HepG2 (cell line): ENCODE results near the gene TRMT1. TPM values are rescaled to one million over a fixed set of nuclear protein-coding genes. Genes with fewer than 3 reads are reported as not detected.
A peak's percentile ranks its signal among the peaks of the same experiment; 100 is the strongest.

ENCODE experiments used
- FOXK1 ChIP-seq: sonication (generic); formaldehyde crosslinking; IDR thresholded peaks from 2 replicates; pipeline ENCODE4 v1.4.0; 2020; ENCODE audit warnings: low read depth, missing genetic modification reagents, borderline replicate concordance
- GABPA ChIP-seq, 2 experiments: IDR thresholded peaks; 2 replicates each; pipeline ENCODE4 v1.6.1; 2011 to 2016; ENCODE audit warnings: low read depth in 2 of 2, low read length in 1 of 2, missing biosample characterization in 1 of 2, missing genetic modification characterization in 1 of 2
- KLF6 ChIP-seq: IDR thresholded peaks from 2 replicates; pipeline ENCODE4 v1.8.0; 2016; ENCODE audit warnings: missing biosample characterization, missing genetic modification reagents
- MED1 ChIP-seq: sonication (generic); formaldehyde crosslinking; IDR thresholded peaks from 2 replicates; pipeline ENCODE4 v1.4.0; 2020; ENCODE audit warnings: missing genetic modification reagents
- NCOA1 ChIP-seq: sonication (generic); formaldehyde crosslinking; IDR thresholded peaks from 2 replicates; pipeline ENCODE4 v1.9.0; 2021; ENCODE audit warnings: missing genetic modification reagents
- RBM39 ChIP-seq: fragments of 200-400 bp; formaldehyde crosslinking; IDR thresholded peaks from one replicate; pipeline ENCODE4 v1.6.1; 2018; ENCODE audit warnings: antibody characterized with exemption, mild to moderate bottlenecking, low read depth, low read length; ENCODE audit not compliant: poor library complexity, severe bottlenecking
- SIX1 ChIP-seq: sonication (generic); formaldehyde crosslinking; IDR thresholded peaks from 2 replicates; pipeline ENCODE4 v1.4.0; 2020; ENCODE audit warnings: missing genetic modification reagents, borderline replicate concordance
- SIX4 ChIP-seq: sonication (generic); formaldehyde crosslinking; IDR thresholded peaks from 2 replicates; pipeline ENCODE4 v1.4.0; 2020; ENCODE audit warnings: missing genetic modification reagents
- SRSF1 ChIP-seq: fragments of 200-400 bp; formaldehyde crosslinking; optimal IDR thresholded peaks from 2 replicates; pipeline ENCODE3; 2017; ENCODE audit warnings: mild to moderate bottlenecking, low read depth, low read length, moderate library complexity
- ZBTB3 ChIP-seq: sonication (generic); formaldehyde crosslinking; IDR thresholded peaks from 2 replicates; pipeline ENCODE4 v1.4.0; 2020; ENCODE audit warnings: low read depth, mild to moderate bottlenecking, moderate library complexity, missing genetic modification reagents, borderline replicate concordance
- ZFX ChIP-seq: sonication (generic); formaldehyde crosslinking; IDR thresholded peaks from 2 replicates; pipeline ENCODE4 v1.4.0; 2020; ENCODE audit warnings: mild to moderate bottlenecking, low read depth, missing genetic modification reagents, moderate library complexity
- ZNF382 ChIP-seq: sonication (generic); formaldehyde crosslinking; IDR thresholded peaks from 2 replicates; pipeline ENCODE4 v1.5.0; 2020; ENCODE audit warnings: missing genetic modification reagents, mild to moderate bottlenecking, borderline replicate concordance
- ZNF546 ChIP-seq: sonication (generic); formaldehyde crosslinking; conservative IDR thresholded peaks from 2 replicates; pipeline ENCODE4 v1.8.1; 2023; ENCODE audit warnings: mild to moderate bottlenecking, missing genetic modification reagents
- ZNF709 ChIP-seq: sonication (generic); formaldehyde crosslinking; IDR thresholded peaks from 2 replicates; pipeline ENCODE4 v1.5.0; 2020; ENCODE audit warnings: mild to moderate bottlenecking, missing genetic modification reagents
- ZNF879 ChIP-seq: sonication (generic); formaldehyde crosslinking; IDR thresholded peaks from 2 replicates; pipeline ENCODE4 v1.8.1; 2023; ENCODE audit warnings: missing genetic modification reagents
- ZNF891 ChIP-seq: sonication (generic); formaldehyde crosslinking; IDR thresholded peaks from 2 replicates; pipeline ENCODE4 v1.5.0; 2020; ENCODE audit warnings: mild to moderate bottlenecking, missing genetic modification reagents
- polyA plus RNA-seq, 8 experiments: library from polyadenylated mRNA; depleted of rRNA in 3 of 8; stranded (reverse) in 7 of 8; unstranded in 1 of 8; fragments of >200 nt; fragmentation: Illumina TruSeq in 4 of 8; extraction: Trizol in 4 of 8; gene quantifications; 2 replicates each; pipeline versions ENCODE4 v1.2.1 to v1.2.3, GENCODE V29; 2011 to 2016; ENCODE audit warnings: low read depth in 4 of 8, missing spikeins in 1 of 8, mixed read lengths in 1 of 8; ENCODE audit not compliant: insufficient read depth in 1 of 8
- total RNA-seq, 5 experiments: library from RNA; depleted of rRNA; stranded (reverse); fragments of >200 nt; fragmentation: Illumina TruSeq; extraction: Trizol; gene quantifications; 2 replicates each; pipeline ENCODE4 v1.2.3, GENCODE V29; 2016; ENCODE audit warnings: low read depth in 1 of 5
- TF ChIP-seq, protein P1 (sequence below): sonication (generic); formaldehyde crosslinking; IDR thresholded peaks from 2 replicates; pipeline ENCODE4 v1.8.0; 2022; ENCODE audit warnings: missing genetic modification reagents, mild to moderate bottlenecking, inconsistent platforms, borderline replicate concordance
- TF ChIP-seq, protein P2 (sequence below): IDR thresholded peaks from 2 replicates; pipeline ENCODE4 v1.6.1; 2016; ENCODE audit warnings: low read depth, missing genetic modification reagents, missing compliant biosample characterization
- TF ChIP-seq, protein P3 (sequence below): sonication (generic); formaldehyde crosslinking; IDR thresholded peaks from 2 replicates; pipeline ENCODE4 v1.5.0; 2020; ENCODE audit warnings: missing genetic modification reagents
- TF ChIP-seq, protein P4 (sequence below): sonication (generic); formaldehyde crosslinking; IDR thresholded peaks from 2 replicates; pipeline ENCODE4 v1.5.1; 2020; ENCODE audit warnings: mild to moderate bottlenecking, missing genetic modification reagents, borderline replicate concordance

Gene TRMT1
- total and polyA plus RNA-seq, 2 of the 13 experiments (the other 11 are each of a cell fraction or from before 2014, with no cell fraction given), result 35.5 to 44.1 TPM

DNA sequence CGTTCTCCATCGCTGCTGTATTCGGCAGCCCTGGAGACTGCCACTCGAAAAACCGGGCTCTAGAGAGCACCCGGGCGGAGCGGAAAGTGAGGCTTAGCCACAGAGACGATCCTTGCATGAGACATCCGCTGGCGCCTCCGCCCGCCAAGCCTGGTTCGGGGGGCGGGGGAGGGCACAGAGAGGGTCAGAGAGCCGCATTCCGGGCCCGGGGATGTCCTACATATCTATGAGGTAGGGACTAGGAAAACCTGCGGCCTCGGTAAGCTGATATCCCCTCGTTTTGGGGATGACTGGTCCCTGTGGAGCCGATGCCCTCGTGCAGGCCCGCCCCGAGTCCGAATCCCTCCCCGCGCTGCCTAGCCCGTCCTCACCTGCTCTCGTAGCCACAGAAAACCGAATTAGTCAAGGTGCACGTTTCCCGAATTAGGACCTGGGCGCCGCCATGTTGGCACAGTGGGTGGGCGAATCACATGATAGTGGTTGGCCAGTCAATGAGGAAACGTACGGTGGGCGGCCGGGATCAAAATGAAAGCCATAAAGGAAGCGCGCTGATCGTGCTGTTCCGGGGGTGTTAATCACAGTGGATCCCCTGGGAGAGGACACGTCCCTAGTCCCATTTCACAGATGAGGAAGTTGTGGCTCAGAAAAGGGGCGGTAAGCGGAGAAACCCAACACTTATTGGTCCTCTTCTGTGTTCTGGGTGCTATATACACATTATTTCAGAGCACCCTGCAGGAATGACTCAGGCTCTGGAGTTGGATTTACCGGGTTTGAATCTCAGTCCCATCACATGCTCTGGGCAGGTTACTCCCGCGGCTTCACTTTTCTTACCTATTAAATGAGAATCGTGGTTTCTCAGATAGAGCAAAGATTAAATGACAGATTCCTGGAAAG lies at the start of gene TRMT1 (continued):
- TF ChIP-seq, protein P1, sequence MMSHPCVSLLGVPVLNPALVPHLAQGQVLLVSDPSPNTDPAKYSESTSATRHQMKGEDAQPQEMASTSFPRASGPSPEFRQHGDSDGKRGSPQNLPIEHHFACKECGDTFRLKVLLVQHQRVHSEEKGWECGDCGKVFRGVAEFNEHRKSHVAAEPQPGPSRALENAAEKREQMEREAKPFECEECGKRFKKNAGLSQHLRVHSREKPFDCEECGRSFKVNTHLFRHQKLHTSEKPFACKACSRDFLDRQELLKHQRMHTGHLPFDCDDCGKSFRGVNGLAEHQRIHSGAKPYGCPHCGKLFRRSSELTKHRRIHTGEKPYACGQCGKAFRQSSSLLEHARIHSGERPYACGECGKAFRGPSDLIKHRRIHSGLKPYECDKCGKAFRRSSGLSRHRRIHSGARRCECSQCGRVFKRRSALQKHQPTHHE (CRISPR knock-in tag), result no peak
- no peak for TF ChIP-seq NCOA1 (CRISPR knock-in tag)
- peak; percentile 70 for TF ChIP-seq RBM39
- TF ChIP-seq, protein P2, sequence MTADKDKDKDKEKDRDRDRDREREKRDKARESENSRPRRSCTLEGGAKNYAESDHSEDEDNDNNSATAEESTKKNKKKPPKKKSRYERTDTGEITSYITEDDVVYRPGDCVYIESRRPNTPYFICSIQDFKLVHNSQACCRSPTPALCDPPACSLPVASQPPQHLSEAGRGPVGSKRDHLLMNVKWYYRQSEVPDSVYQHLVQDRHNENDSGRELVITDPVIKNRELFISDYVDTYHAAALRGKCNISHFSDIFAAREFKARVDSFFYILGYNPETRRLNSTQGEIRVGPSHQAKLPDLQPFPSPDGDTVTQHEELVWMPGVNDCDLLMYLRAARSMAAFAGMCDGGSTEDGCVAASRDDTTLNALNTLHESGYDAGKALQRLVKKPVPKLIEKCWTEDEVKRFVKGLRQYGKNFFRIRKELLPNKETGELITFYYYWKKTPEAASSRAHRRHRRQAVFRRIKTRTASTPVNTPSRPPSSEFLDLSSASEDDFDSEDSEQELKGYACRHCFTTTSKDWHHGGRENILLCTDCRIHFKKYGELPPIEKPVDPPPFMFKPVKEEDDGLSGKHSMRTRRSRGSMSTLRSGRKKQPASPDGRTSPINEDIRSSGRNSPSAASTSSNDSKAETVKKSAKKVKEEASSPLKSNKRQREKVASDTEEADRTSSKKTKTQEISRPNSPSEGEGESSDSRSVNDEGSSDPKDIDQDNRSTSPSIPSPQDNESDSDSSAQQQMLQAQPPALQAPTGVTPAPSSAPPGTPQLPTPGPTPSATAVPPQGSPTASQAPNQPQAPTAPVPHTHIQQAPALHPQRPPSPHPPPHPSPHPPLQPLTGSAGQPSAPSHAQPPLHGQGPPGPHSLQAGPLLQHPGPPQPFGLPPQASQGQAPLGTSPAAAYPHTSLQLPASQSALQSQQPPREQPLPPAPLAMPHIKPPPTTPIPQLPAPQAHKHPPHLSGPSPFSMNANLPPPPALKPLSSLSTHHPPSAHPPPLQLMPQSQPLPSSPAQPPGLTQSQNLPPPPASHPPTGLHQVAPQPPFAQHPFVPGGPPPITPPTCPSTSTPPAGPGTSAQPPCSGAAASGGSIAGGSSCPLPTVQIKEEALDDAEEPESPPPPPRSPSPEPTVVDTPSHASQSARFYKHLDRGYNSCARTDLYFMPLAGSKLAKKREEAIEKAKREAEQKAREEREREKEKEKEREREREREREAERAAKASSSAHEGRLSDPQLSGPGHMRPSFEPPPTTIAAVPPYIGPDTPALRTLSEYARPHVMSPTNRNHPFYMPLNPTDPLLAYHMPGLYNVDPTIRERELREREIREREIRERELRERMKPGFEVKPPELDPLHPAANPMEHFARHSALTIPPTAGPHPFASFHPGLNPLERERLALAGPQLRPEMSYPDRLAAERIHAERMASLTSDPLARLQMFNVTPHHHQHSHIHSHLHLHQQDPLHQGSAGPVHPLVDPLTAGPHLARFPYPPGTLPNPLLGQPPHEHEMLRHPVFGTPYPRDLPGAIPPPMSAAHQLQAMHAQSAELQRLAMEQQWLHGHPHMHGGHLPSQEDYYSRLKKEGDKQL (CRISPR knock-in tag), result no peak
- TF ChIP-seq ZNF382 (CRISPR knock-in tag), result no peak
- no peak for TF ChIP-seq ZNF879 (CRISPR knock-in tag)
- no peak; the same call in 1 of the 2 replicates for TF ChIP-seq ZNF709 (CRISPR knock-in tag)
- no peak for TF ChIP-seq SIX4 (CRISPR knock-in tag)
- peak; percentile 93 for TF ChIP-seq ZFX (CRISPR knock-in tag)
- no peak for TF ChIP-seq SIX1 (CRISPR knock-in tag)
- TF ChIP-seq ZBTB3 (CRISPR knock-in tag), result no peak
- no peak for TF ChIP-seq GABPA (IDR thresholded peaks at IDR 0.05; ENCODE audit: low read depth, low read length)
- peak; percentile 74 for TF ChIP-seq GABPA (CRISPR knock-in tag; IDR thresholded peaks at IDR 0.05; ENCODE audit: low read depth)
- TF ChIP-seq, protein P3, sequence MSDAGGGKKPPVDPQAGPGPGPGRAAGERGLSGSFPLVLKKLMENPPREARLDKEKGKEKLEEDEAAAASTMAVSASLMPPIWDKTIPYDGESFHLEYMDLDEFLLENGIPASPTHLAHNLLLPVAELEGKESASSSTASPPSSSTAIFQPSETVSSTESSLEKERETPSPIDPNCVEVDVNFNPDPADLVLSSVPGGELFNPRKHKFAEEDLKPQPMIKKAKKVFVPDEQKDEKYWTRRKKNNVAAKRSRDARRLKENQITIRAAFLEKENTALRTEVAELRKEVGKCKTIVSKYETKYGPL (CRISPR knock-in tag), result no peak
- TF ChIP-seq ZNF891, result peak; percentile 71; the same call in 1 of the 2 replicates
- TF ChIP-seq MED1 (CRISPR knock-in tag), result peak; percentile 69
- TF ChIP-seq, protein P4, sequence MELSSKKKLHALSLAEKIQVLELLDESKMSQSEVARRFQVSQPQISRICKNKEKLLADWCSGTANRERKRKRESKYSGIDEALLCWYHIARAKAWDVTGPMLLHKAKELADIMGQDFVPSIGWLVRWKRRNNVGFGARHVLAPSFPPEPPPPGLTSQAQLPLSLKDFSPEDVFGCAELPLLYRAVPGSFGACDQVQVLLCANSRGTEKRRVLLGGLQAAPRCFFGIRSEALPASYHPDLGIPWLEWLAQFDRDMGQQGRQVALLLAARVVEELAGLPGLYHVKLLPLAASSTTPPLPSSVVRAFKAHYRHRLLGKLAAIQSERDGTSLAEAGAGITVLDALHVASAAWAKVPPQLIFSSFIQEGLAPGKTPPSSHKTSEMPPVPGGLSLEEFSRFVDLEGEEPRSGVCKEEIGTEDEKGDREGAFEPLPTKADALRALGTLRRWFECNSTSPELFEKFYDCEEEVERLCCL, result no peak
- peak; percentile 47; the same call in 1 of the 2 replicates for TF ChIP-seq KLF6 (CRISPR knock-in tag)
- TF ChIP-seq ZNF546, result 0 out of 2 replicates have a peak, but pooled peaks have one; percentile 67
- TF ChIP-seq FOXK1 (CRISPR knock-in tag), result peak; percentile 77; the same call in 1 of the 2 replicates
- peak; percentile 47 for TF ChIP-seq SRSF1
